CD4-positive, alpha-beta T cell treated with Interleukin-17A for 4 hours (primary cell): ENCODE measurements around the gene FBXO48.

Experiments
- DNase-seq: peaks from one replicate; pipeline ENCODE4 v3.0.0-alpha.2; 2020; ENCODE audit warnings: mixed read lengths

FBXO48 gene

DNA sequence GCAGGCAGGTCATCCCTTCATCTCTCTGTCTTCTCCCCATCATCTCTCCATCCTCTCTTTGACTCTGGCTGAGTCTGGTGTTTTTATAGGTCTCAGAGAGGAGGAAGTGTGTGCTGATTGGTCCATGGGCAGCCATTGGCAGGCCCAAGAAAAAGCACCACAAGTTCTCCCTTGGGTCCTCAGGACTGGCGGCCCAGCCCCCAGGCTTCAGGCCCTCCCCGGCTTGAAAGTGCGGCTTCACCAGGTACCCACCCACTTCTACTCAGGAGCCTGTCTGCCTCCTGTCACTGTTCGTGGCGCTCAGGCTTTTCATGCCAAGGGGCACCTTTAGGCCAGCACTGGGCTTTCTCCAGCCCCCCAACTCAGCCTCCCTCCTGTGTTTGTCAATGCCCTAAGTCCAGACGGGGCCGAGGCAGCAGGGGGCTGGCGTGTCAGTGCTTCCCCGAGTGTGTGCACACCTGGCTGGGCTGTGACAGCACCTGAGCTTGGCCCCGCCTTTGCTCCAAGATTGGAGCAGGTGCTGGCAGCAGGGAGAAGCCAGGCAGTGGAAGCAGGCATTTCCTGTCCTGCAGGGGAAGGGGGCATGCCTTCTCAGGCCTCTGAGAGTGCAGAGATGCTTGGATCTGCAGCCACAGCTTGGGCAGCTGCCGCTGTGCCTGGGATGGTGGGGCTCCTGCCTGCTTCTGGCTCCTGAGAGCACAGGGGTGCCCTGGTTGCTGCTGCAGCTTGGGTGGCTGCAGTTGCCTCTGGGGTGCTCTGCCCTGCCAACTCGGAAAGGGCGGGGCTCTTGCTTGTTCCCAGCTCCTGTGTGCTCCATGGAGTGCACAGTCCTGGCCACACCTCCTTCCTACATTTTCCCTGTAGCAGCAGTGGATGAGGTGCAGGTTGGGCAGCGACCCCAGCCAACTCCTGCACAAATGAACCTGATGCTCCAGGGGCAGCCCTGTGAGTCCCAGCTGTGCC lies 34.1 kb downstream of the FBXO48 start:
- DNase-seq, result no peak

DNA sequence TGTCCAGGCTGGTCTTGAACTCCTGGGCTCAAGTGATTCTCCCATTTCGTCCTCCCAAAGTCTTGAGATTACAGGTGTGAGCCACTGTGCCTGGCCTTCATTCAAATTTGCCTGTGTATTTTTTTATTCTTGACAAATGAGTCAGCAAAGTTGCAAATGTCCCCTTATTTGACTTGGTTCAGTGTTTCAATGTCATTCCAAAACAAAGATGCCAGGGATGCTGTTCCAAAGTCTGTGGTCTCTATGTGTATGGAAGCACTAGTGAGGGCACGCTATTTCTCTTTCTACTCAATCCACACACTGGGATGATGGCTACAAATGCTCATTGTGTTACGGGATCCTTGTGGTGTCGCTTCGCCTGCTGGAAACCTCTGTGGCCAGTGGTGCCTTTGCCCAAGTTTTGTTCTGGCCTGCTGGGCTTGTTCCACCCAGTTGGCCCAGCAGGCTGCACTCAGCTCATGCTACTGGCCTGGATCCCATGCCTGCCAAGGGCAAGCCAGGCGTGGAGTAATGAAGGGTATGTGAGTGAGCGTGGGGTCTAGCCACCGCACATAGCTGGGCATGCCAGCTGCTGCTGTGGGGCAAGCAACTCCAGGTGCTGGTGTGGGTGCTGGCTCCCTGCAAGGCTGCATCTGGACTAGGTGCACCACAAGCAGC lies 35.6 kb downstream of the FBXO48 start:
- DNase-seq, result no peak

DNA sequence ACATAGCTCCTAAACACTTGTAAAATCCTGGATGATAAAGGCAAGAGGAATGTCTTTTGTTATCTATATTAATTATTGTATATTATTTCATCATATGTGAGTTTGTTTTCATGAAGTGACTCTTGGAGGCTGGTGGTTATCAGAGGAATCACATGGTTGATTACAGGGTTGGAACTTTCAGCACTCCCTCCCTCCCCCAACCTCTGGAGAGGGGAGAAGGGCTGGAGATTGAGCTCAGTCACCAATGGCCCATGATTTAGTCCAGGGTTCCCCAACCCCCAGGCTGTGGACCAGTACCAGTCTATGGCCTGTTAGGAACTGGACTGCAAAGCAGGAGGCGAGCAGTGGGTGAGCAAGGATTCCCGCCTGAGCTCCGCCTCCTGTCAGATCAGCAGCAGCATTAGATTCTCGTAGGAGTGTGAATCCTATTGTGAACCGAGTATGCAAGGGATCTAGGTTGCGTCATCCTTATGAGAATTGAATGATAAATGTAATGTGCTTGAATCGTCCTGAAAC lies 37.7 kb downstream of the FBXO48 start:
- DNase-seq, result no peak

DNA sequence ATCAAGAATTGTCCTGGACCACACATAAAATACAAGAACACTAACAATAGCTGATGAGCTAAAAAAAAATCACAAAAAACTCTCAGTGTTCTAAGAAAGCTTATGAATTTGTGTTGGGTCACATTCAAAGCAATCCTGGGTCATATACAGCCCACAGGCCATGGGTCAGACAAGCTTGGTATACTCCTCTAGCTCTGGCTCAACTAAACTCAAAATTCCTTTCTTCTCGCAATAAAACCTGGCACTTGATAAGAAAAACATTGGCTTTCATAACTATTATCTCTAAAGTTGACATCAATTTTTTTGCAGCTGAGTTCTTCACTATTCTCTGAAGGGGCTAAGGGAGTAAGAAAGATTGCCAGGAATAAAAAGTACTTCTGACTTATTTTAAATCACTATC lies 38.3 kb downstream of the FBXO48 start:
- no peak for DNase-seq

DNA sequence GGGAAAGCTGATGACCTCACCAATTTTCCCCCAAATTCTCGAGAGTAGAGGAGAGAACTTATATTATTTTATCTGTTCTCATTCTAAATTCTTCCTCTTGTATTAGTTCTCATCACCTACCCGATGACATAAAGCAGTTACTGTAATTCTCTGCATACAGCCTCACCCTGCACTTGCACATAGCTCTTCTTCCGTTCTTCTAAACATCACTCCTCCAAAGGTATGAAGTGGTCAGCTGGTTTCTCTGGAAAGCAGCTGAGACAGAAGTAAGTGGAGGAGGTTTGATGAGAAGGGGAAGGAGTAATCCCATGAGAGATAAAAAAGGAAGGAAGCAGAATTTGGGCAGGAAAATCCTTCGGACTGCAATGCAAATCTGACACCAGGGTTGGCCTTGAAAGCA lies 39.0 kb downstream of the FBXO48 start:
- DNase-seq, result no peak

DNA sequence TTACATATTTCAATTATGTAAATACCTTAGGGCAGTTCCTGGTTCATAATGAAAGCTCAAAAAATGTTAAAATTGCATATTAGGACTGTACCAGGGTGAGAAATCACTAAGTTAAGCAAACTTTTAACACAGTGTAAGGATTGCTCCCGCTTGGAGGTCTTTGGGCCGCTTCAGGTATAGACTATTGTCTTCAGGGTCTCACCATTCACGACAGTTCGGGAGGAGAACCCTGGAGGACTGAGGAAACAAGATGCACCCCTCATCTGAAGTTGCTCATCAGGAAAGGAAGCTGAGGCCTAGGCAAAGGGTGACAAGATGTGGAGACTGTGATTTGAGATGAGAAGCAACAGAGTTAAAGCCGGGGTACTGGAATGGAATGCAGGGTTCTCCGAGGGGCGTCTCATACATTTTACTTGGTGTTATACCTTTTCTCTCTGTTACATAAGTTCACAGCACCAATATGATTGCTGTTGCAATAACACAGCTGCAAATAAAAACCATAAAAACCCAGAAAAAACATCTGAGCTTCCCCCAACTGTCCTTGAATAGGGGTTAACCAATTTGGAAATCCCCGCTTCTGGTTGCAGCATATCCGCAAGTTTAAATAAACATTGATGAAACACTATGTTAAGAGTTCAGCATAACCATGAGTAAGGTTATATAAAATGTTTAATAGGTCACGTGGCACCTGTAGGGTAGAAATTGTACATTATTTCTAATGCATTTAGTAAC lies 40.1 kb downstream of the FBXO48 start:
- no peak for DNase-seq

DNA sequence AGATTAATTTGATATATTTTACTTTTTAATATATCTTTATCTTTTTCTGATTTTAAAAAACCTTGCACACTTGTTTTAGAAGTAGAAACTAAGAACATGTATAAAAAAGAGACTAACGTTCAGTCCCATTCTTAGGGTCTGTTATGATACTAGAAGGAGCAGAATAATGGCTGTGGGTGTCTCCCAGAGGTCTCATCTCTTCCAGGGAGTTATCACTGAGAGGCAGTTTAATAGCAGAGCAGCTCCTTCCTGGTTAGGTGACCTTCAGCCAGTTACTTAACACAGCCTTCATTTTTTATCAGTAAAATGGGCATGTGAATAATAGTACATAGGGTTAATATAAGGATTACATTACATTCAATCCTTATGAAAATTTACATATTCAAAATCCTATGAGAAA lies 40.6 kb downstream of the FBXO48 start:
- no peak for DNase-seq

DNA sequence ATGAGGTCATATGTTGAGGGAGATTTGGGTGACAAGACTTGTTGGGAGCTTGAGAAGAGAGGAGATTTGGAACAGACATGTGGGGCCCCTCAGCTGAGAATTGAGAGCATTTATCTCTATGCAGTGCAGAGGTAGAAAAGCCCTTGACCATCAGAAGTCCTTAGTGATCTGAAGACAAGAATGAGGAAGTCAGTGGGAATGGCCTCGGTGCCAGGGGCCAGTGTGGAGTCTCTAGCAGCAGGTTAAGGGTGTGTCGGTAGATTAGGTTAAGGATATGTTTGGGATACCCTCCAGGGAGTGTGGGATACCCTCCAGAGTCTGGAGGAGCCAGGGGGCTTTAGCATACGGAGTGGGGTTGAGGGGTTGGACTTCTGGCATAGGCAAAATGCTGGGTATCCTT lies 41.6 kb downstream of the FBXO48 start:
- DNase-seq, result no peak

DNA sequence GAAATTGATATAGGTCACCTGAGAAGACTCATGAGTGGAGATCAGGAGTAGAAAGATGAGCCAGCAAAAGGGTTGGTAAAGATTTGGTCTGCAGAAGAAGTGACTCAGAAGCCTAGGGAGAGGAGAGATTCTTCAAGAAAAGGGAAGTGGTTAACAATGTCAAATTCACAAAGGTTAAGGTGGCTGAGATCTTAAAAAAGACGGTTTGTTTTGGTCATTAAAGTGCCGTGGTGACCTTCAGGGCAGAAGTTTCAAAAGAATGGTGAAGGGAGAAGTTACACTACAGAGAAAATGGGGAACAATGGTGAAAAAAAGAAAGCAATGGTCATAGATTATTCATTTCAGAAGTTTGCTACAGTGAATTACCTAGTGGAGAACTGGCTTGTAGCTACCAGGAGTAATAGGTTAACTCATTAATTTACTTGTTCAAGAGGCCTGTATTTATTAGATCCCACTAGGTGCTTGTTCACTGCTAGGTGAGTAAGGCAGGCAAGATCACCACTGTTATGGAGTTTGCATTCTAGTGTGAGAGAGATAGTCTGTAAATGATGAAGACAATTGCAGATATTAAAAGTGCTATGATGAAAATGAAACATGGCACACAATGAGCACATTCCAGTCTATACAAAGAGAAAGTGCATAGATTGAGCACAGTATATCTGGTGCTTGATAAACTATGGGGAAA lies 43.0 kb downstream of the FBXO48 start:
- DNase-seq, result no peak

DNA sequence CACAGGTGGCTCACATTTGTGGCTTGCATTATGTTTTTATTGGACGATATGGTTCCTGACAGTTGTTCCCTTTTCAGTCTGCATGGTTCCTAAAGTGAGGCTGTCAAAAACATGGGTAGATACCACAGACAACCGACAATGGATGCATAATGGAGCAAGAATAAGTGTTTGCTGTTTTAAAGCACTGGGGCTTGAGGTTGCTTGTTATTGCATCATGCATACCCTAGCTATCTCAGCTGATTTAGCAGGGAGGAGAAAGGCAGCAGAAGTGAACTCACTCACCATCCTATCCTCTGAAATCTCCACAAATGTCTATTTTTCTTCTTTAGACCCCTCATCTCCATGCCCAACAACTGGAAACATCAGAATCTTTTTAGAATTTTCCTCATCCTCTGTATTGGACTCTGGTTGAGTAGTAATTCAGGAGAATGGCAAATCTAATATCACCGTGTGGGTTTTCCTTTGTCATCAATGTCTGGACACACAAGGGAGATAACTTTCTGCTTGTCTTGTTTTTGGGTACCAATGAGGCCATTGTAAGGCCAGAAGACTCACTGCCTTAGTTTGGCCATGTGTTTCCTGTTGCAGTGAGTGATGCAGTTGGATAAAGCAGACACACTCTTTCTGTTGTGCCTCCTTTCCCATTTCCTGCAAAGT lies 46.7 kb downstream of the FBXO48 start:
- no peak for DNase-seq

DNA sequence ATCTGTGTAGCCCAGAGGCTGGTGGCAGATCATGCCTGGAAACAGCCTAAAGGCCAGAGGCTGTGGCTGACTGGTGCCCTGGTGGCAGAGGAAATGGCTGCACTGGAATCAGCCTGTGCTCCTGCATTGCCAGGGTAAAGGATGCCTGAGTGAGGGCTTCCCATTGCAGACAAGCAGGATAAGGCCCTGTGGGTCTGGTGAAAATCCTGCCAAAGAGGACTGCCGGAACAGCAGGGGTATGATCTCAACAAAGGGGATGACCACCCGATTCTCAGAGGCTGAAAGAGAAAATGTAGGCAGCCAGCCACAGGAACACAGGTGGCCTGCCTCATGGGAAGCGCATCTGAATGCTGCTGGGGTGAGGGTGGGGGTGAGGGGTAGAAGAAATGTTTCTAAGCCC lies 48.2 kb downstream of the FBXO48 start:
- DNase-seq, result no peak

DNA sequence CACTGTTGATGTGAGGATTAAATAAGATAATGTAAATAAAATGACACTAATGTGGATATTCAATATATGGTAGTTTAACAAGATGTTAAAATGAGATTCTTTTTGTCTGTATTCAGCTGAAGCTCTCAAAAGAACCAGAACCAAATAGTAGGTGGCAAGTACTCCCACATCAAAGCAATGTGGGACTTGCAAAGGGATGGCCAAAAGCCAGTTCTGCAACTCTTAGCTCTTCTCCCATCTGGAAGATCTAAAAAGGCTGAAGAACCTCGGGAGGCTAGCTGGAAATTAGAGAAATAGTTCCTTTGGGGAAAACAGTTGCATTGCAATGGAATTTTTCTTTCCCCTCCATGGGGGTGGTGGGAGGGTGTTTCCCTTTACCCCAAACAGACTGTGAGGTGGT lies 48.7 kb downstream of the FBXO48 start:
- DNase-seq, result no peak

DNA sequence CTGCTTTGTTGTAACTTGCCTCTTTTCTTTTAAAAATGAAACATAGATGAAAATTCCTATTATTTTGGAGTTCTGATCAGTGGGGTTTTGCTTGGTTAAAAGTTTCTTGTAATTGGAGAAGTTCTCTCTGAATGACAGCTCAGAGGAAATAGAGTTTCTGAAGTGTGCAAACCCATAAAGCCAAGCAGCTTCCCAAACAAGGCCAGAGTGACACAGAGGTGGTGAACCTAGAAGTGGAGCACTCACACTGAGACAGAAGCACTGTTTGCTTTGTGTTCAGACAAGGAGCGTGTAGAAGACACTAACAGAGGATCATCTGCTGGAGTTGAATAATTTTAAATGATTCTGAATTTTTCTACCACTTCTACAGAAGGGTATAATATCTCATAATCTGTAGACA lies 49.2 kb downstream of the FBXO48 start:
- DNase-seq, result no peak

DNA sequence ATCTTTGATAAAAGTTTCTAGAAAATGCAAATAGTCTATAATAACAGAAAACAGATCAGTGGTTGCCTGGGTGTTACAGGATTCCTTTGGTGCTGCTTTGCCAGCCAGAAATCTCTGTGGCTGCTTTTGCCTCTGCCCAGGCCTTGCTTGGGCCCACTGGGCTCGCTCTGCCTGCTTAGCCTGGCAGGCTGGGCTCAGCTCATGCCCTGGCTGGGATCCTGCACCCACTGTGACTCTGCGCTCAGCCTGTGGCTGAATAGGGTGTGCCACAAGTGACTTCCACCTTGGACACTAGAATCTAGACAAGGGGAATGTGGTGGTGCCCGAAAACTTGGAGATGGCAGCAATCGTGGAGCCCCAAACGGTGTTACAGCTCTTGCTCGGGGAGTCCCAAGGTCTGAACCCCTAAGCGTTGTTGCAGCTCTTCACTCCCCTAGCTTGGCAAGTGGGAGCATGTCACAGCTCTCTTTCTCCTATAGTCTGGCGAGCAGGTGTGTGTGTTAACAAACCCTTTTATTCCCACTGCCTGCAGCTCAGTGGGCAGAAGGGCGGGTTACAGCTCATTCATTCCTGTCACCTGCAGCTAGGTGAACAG lies 50.9 kb downstream of the FBXO48 start:
- DNase-seq, result no peak

DNA sequence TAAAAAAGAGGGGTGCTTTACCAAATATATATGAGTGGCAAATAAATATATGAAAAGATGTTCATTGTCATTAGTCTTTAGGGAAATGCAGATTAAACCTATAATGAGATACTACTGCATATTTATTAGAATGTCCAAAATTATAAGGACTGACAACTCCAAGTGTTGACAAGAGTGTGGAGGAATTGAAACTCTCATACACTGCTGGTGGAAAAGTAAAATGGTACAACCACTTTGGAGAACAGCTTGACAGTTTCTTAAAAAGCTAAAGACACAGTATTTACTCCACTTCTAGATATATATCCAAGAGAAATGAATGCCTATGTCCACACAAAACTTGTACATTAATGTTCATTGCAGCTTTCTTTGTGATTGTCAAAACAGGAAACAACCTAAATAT lies 51.6 kb downstream of the FBXO48 start:
- DNase-seq, result no peak

DNA sequence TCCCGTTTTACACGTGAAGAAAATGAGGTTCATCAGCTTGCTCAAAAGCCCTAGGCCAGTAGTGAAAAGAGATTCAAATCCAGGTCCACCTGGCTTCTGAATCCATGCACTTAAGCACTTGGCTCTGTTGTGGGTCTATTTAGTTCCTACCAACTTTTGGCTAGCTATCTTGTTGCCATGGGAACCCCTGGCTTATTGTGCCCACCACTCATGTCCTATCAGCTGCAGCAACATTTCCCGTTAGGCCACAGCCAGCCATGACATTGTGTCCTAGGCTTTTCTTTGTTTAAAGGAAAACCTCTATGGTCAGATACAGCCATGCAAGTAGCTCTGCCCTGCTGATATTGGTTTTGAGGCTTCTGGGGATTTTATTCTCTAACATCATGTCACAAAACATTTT lies 52.2 kb downstream of the FBXO48 start:
- no peak for DNase-seq

DNA sequence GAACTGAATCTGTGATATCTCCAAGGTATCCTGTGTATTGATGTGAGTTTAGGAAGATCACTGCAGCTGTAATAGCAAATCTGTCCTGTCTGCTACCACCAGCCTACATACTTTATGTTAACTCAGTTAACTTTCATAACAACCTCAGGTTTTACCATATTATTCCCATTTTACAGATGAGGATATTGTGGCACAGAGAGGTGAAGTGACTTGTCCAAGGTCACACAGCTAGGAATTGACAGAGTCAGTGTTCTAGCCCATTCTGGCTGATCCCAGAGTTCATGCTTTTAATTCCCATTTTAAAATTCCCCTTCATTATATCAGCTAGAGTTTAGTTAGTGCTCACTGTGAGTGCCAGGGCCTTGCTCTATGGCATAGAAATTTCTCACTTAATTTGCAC lies 52.6 kb downstream of the FBXO48 start:
- no peak for DNase-seq

DNA sequence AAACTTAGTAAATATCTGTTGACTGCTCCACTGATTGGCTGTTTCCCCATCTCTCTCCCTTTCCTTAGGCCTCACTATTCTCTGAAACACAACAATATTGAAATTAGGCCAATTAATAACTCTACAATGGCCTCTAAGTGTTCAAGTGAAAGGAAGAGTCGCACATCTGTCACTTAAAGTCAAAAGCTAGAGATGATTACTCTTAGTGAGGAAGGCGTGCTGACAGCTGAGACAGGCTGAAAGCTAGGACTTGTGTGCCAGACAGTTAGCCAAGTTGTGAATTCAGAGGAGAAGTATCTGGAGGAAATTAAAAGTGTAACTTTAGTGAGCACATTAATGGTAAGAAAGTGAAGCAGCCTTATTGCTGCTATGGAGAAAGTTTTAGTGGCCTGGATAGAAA lies 53.6 kb downstream of the FBXO48 start:
- DNase-seq, result no peak

DNA sequence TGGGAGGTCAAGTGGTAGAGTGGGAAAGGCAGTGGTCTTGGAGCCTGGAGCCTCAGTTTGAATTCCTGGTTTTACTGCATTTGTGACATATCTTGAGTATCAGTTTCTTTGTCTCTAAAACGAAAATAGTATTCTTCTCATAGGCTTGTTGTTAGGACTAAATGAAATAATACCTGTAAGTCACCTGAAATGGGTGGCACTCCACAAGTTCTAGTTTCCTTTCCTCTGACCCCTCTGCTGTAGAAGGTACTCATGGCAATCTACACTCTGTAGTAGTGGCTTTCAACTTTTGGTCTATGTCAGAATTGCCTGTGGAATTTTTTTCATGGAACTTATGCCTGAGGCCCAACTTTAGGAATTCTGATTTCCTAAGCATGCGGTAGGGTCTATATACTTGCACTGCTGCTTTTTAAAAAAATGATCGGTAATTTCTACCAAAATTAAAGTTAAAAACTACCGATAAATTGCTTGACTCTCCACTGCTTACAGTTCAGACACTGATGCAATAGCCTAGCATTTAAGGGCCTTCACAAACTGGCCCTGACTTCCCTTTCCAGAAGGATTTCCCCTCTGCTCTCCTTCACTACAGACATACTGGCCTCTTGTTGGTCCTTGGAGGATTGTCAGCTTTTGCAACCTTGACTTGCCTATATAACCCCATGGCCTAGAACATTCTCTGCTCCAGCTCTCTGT lies 54.8 kb downstream of the FBXO48 start:
- DNase-seq, result no peak

DNA sequence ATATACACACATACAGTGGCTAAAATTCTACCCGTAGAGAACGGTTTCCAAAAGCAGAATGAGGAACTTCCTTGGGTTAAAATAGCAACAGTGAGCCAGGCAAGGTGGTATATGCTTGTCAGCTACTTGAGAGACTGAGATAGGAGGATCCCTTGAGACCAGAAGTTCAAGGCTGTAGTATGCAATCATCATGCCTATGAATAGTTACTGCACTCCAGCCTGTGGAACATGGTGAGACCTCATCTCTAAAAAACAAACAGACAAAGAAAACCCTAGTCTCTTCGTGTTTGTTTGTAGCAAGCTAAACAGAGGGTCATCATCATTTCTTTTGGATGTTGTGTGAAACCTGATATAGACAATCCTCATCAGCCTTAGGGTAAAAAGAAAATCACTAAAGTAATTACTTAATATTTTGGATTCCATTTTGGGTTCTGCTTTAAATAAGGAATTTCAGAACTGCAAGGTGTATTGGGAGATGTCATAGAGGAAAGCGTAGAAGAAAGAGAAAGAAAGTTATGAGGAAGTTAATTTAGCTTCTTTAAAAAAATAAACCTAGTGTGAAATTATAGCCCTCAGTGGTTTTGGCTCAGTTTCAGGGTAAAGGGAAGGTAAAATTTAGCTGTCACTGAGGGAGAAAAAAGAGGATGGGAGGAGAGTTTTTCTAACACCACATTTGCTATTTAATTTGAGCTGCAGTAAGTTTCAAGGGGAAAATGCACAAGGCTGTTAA lies 55.5 kb downstream of the FBXO48 start:
- DNase-seq, result no peak
